Suppressor macrophage (primary cell): ENCODE results near the gene EPHA4.

Experiments
- DNase-seq, 4 experiments: peaks; one replicate each; pipeline ENCODE4 v3.0.0-alpha.2; 2020 to 2022

Gene EPHA4

DNA sequence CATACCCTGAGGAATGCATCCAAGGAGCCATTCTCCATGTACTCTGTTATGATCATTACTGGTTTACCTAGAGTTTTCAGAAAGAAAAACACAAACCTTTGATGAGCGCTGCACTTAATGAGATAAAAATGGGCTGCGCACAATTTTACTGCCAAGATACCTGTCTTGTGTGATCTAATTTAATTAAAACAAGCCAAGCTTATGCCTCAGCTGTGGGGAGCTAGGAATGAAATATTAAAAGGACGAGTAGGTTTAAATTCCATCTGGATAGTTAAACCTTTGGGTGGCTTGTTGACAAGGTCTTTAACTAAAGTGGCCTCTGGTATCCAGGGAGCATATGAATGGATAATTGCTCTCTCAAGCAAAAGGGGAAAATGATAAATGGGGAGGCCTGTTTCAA is 135.0 kb downstream of the EPHA4 start:
- DNase-seq = no peak

DNA sequence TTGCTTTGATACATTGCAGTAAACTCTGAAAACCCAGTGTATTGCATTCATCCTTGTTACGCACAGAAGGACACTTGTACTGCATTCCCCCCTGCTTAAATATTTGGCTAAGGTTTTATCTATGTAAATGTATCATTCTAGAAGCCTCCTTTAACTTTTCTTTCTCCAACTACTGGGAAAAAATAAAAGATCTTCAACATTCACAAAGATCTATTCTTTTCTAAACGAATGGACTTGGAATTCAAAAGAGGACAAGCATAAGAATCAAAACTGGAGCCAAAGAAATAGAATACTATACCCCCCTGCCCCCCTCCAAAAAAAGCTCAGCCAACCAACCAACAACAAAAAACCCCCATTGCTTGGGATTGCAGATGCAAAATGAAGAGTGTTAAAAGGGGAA is 136.9 kb downstream of the EPHA4 start:
- no peak for DNase-seq

DNA sequence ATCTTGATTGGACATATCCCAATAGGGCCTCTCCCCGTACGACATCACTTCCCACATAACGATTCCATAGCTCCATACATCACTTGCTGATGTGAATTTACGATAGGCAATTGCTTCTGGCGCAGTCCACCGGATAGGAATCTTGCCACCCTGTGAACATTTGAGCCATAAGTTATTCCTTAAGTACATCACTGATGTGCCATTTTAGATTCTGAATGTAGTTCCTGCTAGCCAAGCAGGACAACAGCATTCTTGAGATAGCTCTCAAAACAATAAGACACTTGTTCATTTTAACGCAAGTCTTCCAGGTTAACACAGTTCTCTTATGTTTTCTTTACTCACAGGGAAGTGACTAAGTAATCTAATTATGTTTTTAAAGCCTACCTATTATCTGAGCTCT is 138.0 kb downstream of the EPHA4 start:
- no peak for DNase-seq

DNA sequence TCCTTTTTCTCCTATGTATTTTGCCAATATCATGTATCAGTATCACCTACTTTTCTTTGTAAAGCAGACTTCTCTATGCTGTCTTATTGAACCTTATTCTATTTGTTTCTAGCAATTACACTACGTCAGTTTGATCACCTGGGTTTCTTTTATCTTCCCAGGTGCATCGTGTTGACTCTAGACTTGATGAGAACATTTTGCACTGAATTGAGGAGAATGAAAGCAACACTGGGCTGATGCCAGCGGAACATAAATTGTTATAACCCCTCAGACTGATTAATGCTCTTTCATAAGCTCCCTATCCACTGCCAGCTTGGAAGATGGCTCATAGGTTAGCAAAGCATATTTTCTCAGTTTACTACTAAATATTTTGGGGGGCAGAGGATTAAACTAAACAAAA is 140.6 kb downstream of the EPHA4 start:
- no peak for DNase-seq

DNA sequence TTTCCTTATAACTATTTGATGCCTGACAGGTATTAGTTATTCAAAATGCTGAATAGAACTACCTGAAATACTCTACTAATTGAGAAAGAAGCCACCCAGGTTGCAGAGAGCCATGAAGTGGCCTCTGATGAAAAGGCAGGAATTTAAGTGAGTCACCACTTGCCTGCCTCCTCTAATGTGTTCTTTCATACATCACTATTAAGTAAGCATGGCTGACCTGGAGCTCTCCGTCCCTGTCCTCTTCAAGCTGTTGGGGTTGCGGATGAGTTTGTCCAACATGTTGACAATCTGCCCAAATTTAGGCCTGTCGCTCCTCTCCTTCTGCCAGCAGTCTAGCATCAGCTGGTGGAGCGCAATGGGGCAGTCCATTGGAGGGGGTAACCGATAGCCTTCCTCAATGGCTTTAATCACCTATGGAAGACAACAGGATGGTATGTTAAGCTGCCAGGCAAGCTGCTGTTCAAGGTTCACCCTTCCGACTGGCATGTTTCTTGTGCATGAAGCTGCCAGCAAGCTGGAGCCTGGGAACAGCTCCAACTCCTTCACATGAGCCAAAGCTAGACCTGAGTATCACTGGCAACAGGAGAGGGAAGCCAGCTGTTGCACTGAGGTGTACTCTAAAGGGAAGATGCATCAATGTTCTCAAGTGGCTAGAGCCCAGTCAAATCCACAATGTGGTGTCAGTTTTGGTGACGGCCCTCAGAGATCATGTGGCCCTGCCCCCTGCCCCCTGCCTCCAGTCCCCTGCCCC is 142.2 kb downstream of the EPHA4 start:
- DNase-seq = no peak

DNA sequence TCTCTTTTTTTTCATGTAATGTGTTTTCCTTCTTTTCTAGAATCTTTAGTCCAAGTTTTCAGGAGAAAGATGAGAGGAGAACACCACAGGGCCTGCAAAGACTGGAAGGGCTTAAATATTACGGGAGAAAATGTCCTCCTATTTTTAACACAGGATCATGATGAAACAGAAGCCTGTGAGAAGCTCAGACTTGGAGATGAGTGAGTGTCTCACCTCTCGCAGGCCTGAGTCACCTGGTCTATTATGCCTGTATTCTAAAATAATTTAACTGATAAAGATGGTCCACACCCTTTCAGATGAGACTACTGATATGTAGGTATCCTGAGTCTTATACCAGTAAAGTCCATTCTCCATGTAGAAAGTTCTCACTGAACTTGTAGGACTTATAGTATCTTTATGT is 143.2 kb downstream of the EPHA4 start:
- DNase-seq = no peak

DNA sequence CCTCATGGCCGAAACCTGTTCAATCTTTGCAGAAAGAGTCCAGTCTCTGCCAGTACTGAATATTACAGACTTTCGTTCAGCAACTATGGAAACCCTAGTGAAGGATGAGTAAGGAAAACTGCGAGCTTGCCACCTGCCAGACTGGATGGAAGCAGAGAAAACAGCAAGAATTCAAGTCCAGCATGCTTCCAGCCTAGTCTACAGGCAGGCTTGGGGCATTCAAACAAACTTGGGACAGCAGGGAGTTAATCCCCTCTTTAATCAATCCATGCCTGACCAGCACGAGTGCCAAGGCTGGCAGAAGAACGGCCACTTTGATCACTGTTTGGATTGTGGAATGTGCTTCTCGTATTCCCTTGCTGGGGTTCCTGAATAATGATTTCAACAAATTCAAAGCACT is 145.2 kb downstream of the EPHA4 start:
- DNase-seq = no peak

DNA sequence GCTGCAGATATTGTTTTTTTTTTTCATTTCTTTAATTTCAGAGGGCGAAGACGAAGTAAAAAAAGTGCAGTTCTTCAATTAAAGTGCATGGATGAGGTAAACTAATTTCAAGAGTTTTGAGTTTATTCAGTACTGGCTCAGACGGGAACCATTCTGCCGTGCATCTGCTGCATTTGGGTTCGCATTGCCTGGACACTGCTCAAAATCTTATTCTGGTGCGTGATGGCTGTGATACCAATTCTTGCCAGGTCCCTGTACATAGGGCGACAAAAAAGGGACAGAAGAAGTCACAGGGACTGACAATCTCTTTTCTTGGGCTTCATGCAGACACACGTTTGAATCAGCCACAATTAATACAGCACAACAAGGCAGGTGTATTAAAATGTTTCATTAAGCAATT is 146.2 kb downstream of the EPHA4 start:
- DNase-seq = no peak

DNA sequence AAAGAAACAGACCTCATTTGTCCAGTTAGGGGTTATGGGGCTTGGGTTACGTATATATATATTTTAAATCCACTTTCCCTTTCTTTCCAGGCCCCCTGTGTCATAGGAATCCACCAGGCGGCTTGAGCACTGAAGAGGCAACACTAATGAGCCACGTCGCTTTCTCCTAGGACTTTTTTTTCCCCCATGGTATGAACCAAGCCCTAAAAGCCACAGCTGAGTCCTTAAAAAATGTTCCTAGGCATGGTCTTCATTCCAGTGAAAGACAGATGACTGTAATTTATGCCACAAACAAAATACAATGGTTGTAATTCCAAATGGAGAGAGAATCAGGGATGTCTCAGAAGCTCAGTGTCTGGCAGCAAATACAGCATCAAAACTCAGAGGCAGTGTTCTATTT is 146.8 kb downstream of the EPHA4 start:
- DNase-seq = no peak

DNA sequence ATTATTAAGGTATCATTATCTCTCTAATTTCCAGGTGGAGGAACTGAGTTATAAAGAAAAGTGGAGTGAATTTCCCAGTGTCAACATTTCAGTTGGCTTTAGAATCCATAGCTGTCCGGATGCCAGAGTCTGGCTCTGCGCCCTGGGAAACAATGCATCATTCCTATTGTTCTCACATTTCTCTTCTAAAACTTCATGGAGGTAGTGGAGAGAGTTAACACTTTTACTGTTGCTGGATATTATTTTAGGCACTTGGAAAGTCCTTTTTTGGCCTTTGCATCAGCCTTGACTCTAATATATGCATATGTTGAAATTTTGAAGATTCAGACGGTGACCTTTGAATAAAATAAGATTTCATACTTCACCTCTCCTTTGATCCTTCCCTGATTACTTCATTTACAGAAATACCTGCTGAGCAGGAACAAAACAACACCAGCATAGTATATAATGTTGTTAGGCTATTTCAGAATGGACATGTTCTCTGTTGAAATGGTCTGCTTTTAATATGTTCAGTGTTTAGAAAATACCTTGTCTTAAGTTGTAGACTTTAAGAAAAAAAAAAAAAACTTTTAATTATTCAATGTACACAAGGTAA is 148.8 kb downstream of the EPHA4 start:
- DNase-seq = no peak

DNA sequence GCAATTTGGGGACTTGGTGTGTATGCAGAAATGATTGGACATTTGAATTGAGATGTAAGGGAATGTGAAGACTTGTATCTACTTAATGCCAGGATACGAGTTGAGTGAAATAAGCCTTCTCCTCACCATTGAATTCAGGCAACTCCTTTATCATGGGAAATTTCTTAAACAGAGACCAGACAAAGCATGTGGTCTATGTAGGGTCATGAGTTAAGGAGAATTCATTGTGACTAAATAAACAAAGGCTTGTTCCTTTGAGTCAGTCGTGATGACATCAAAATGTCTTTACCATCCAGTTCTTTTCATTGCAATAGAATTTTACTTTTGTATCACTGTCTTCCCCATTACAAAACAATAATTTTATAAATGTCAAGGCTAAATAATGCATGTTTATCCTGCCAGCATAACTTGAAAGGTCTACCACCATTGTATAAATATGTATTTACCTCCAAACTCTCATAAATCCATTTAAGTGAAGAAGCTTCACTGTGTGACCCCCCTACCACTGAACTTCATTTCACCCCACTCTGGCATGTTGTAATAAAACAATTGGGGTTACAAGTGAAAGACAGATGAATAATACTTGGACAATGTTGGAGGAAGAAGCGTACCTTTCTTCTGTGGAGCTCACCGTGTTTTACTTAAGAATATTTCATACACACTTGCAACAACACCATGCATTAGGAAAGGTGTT is 149.4 kb downstream of the EPHA4 start:
- no peak for DNase-seq

DNA sequence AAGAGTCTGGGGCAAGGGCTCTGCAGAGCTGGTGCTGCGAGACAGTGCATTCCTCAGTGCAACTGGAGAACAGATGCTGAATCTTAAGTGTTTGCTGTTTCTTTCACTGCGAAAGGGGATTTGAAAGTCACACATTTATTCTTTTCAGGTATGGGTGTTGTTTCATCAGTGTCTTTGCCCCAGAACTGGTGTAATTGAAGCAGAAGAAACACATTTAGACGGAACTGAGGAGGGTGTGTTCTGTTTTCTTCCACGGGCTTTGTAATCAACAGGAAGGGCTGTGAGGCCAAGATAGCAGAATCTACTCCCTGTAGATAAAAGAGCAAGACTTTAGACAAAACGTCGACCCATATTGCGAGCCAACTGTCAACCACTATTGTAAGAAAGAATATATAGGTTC is 151.9 kb downstream of the EPHA4 start:
- no peak for DNase-seq

DNA sequence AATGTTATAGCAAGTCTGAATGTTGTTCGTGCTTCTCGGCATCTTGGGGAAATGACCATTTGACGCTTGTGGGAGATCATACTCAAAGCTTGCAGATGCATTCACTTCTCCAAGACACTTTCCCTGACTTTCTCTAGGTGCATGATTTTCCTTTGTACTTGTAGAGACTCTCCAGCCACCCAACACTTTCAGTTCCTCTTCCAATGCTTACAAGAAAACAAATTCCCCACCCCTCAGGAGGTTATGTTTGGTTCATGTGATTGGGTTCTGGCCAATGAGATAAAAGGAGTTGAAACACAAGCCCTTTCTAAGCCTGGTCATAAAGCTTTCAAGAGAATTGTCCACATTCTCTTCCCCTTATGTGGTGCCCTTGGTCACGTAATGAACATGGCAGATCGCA is 156.3 kb downstream of the EPHA4 start:
- peak in 2 of 4 experiments; percentile 1 for DNase-seq

DNA sequence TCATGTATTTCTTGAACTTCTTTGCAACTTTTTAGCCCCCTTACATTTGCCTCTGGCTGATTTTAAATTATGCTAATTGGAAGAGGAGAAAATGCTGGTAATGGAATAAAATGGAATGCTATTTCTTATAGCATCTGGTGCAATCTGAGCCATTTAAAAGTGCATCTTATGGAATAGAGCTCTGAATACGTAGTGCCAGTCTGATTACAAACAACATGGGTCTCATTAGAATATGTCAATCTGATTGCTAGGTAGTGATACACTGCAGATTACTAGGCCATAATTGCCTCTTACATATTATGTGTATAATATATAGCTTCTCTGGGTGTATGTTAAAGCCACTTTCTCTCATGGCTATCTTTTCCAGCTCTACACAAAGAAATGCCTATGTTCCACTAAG is 159.1 kb downstream of the EPHA4 start:
- no peak for DNase-seq

DNA sequence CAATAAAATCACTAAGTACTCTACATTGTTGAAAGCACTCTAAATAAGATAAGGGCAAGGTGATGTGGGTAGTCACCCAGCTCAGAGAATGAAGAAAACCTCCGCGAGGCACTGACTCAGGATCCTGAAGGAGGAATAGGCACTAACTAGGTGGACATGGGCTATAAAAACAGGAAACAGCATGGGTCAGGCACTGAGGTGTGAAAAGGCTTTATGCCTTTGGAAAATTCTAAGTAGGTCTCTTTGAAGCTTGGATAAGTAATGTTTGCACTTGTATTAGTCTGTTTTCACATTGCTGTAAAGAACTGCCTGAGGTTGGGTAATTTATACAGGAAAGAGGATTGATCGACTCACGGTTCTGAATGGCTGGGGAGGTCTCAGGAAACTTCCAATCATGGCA is 161.6 kb downstream of the EPHA4 start:
- no peak for DNase-seq

DNA sequence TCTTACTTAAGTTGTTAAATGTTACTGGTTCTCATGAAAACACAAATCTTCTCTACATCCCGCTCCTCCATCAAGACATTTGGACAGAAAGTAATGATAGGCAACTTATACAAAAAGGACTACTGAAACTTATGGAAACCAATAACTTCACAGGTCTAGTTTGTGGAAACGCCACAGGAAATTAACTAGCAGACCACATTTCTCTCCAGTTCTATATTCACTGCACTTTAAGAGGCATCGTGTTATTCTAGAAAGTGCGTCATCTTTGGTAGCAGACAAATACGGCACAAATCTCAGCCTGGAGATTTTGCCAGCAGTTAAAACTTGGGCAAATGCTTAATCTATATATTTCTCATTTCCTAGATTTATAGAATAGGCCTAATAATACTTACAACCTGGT is 164.3 kb downstream of the EPHA4 start:
- no peak for DNase-seq

DNA sequence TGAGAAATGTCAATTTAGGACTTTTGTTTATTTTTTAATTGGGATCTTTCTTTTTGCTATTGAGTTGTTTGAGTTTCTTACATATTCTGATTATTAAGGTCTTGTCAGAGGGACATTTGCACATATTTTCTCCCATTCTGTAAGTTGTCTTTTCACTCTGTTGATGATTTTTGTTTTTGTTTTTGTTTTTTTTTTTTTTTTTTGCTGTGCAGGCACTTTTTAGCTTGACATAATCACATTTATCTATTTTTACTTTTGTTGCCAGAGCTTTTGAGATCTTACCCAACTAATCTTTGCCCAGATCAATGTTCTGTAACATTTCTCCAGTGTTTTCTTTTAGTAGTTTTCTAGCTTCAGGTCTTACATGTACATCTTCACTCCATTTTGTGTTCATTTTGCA is 166.6 kb downstream of the EPHA4 start:
- DNase-seq = no peak

DNA sequence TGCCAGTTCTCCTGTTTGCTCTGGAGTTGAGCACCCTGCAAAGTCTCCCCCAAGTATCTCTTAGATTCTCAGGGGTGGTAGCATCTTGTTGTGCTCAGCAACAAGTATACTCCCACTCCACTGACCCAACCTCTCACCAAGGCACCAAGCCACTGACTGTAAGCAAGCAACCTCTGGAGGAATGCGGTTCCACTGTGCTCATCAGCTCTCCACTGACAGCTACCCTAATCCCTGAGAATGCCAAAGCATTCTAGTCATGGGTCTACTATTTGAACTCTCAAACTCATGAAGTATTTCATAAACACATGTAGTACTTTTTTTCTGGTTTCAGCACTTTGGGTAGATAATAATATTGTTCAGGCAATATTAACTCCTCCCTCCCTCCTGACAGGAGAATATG is 170.0 kb downstream of the EPHA4 start:
- DNase-seq = no peak

DNA sequence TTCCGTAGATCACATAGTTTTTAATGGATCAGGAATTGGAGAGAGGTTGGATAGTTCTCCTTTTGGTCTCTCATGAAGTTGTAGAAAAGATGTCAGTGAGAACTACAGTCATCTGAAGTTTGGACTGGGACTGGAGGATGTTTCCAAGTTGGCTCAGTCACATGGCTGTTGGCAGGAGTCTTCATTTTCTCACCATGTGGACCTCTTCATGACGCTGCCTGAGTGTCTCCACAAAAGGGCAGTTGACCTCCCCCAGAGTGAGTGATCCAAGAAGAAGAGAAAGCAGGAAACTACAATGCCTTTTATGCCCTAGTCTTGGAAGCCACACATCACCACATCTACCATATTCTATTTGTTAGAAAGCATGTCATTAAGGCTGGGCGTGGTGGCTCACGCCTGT is 171.7 kb downstream of the EPHA4 start:
- DNase-seq = no peak

DNA sequence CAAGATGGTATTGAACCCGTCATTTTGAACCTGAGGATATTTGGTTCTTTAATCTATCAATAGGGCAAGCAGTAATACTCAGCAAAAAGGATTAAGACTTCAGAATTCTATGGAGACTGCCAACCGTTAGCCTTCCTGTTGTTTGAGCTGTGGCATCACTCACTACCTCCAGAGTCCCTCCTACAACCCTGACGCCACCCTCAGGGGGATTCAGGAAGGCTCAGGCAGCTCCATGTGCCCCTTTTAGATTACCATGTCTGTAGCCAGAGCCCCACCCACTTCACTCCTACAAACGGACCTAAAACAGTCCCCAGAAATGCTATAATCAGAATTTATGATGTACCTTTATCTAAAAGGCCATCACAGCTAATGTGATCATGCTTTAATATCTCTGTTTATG is 172.9 kb downstream of the EPHA4 start:
- no peak for DNase-seq

DNA sequence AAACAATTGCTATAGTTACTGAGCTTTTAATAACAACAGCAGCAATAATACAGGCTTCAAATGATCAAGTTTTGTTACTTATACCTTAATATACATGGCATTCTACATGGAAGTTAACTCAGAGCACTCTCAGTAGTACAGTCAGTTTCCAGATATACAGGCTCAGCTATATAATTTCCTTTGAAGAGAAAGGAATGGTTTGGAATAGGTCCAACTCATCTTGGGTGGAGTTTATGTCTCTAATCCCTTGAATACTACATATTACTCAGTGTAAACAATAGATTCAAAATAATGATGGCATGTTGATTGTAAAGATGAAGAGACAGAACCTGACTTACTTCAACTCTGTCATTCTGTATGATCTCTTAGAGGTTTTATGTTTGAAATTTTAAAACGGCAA is 174.9 kb downstream of the EPHA4 start:
- no peak for DNase-seq

DNA sequence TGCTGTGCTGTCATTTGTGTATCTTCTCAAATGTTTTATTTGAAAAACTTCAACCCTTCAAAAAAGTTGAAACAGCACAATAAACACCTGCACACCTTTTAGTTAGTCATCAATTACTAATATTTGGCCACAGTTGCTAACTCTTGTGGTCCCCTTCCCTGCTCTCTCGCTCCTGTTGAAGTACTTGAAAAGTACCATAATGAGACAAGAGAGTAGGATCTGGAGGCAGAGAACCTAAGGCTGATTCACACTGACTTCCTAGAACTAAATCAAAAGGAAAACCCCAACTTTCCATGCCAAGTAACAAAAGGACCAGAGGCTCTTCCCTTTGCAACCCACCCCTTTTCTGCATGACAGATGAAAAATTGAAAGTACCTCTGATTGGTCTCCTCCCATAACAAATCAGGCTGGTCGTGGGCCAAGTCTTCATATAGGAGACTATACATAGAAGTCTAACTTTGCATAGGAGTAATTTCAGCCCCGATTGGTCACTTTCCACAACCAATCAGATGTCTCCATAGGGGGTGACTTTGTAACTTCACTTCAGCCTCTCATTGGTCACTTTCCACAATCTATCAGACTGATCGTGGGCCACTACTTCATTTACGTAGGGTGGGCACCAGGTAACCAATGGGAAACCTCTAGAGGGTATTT is 179.7 kb downstream of the EPHA4 start:
- DNase-seq = no peak

DNA sequence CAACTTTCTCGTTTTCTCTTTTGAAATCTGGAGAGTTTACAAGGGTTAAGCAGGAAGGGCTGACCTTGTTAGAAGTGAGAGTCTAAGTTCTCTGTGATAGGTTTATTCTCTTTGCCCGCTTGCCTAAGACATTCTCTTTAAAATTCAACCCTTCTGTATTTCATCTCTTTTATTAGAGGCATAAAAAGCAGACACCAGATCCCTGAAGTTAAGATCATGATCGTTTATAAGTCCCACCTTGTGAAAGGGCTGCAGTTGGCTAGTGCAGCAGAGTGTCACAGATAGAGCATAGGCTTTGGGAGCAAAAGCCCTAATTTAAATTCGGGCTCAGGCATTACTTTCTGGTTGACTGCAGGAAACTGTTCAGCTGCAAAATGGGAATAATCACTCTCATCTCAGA is 181.2 kb downstream of the EPHA4 start:
- no peak for DNase-seq

DNA sequence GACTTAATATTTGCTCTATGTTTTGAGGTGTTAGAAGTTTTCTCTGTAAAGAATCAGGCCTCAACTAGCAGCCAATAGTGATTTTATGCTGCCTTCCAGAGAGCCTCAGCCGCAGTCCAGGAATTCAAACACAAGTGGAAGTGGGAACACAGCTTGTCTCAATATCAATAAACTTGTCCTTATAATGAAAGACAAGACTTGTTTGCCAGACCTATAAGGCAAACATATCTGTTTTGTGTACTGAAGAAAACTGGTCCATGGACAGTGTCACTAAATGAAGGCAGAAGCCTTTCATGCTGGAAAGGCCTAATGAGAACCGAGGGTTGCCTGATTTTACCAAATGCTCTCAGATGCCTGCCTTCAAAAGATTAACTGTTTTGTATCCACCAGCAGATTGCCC is 182.2 kb downstream of the EPHA4 start:
- no peak for DNase-seq
